Left ventricle myocardium inferior (tissue), 1 donor: ENCODE measurements around the gene NRIP3. TPM values are rescaled to one million over a fixed set of nuclear protein-coding genes. Genes with fewer than 3 reads are reported as not detected.

Experiments used
- DNase-seq: peaks from one replicate; pipeline ENCODE4 v3.0.0-alpha.2; 2020
- H3K27ac ChIP-seq: fragments of 200-600 bp; replicated peaks from 2 replicates; pipeline ENCODE4 v1.8.0; 2021
- H3K27me3 ChIP-seq: fragments of 200-600 bp; 2 replicates; pipeline ENCODE4 v1.8.0; 2021; ENCODE audit warnings: low read depth
- H3K36me3 ChIP-seq: fragments of 200-600 bp; 2 replicates; pipeline ENCODE4 v1.8.0; 2021
- H3K4me1 ChIP-seq: fragments of 200-600 bp; 2 replicates; pipeline ENCODE4 v1.8.0; 2021
- H3K4me3 ChIP-seq: fragments of 200-600 bp; 2 replicates; pipeline ENCODE4 v1.8.0; 2021; ENCODE audit warnings: mild to moderate bottlenecking, moderate library complexity
- H3K9me3 ChIP-seq: fragments of 200-600 bp; replicated peaks from 2 replicates; pipeline ENCODE4 v1.8.0; 2021
- intact Hi-C: fragments of 100-400 bp; cut with micrococcal nuclease; formaldehyde crosslinking; loops from one replicate; pipeline ENCODE4 v1.11.0; 2022
- long read RNA-seq: library from polyadenylated mRNA; unstranded; transcript quantifications from one replicate; pipeline ENCODE4 v2.0.0, GENCODE V29; 2021
- total RNA-seq: library from RNA; stranded (reverse); fragmentation: NEBNext Ultra II Directional; extraction: Animal tissue kit (Norgen Biotek cat#: 25700); gene quantifications from one replicate; pipeline ENCODE4 v1.2.1, GENCODE V29; 2021
- TF ChIP-seq, protein P1 (sequence below): fragments of 200-600 bp; IDR thresholded peaks from 2 replicates; pipeline ENCODE4 v1.8.0; 2021; ENCODE audit warnings: antibody characterized with exemption, mild to moderate bottlenecking, borderline replicate concordance
- donor health status: DM: no; HTN: yes; CAD: no; lungs with severe emphysema.

Gene NRIP3
- 1.9 TPM for total RNA-seq
- long read RNA-seq, partial matches to known transcripts = 0 of 4 reads
- long read RNA-seq, other reads (novel, unspliced or antisense) = 0 of 4 reads

DNA sequence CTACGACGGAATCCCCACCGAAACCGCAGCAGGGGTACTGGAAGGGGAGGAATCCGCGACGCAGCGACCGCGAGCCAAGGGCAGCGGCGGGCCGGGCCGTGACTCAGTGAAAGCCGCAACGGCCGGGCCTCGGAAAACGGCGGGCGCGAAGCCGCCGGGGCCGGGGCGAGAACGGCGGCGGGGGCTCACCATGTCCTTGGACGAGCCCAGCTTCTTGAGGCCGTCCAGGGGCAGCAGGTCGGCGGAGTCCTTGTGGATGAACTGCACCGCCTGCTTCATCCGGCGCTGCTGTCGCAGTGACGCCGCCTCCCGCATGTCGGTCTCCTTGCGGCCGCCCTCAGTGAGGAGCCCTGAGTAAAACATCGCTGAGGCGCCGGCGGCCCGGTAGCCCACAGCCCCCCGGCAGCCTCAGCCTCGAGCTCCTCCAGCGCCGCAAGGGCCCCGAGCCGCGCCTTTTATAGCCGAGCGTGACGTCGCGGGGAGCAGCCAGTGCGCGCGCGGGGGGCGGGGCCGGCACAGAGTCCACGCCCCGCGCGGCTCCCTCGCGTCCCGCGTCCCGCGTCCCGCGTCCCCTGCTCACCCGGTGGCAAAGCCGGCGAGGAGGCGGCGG, at the start of gene NRIP3:
Gene NRIP3, minus strand, starts transcription at position 429 of the 610 bp plus-strand sequence. Its CDS starts 66 bp downstream, at position 363.
- no peak within 1 kb of the TSS for H3K27ac ChIP-seq
- H3K27me3 ChIP-seq = peaks cover 51% of the 10 kb centered on the region

DNA sequence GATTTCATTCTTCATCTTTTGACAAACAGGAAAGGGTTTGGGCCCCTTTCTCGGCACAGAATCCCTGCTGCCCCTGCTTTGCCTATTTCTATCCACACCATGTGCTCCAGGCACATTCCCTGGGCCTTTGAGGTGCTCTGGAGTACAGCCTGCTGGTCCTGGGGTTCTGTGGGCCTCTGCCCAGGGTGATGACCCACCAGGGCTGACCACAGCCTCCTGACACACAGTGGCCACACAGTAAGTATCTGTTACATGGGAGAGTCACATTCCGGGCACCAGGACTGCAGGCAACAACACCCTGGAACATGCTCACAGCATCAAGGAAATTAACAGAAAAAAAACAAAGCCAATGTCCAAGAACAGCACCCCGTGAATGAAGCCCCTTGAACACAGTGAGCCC, 48.5 kb upstream of the NRIP3 start:
- no peak for DNase-seq
- H3K36me3 ChIP-seq = no peaks in the 10 kb centered on the region
- H3K27me3 ChIP-seq = no peaks in the 10 kb centered on the region
- no peaks in the 10 kb centered on the region for H3K9me3 ChIP-seq
- TF ChIP-seq, protein P1, sequence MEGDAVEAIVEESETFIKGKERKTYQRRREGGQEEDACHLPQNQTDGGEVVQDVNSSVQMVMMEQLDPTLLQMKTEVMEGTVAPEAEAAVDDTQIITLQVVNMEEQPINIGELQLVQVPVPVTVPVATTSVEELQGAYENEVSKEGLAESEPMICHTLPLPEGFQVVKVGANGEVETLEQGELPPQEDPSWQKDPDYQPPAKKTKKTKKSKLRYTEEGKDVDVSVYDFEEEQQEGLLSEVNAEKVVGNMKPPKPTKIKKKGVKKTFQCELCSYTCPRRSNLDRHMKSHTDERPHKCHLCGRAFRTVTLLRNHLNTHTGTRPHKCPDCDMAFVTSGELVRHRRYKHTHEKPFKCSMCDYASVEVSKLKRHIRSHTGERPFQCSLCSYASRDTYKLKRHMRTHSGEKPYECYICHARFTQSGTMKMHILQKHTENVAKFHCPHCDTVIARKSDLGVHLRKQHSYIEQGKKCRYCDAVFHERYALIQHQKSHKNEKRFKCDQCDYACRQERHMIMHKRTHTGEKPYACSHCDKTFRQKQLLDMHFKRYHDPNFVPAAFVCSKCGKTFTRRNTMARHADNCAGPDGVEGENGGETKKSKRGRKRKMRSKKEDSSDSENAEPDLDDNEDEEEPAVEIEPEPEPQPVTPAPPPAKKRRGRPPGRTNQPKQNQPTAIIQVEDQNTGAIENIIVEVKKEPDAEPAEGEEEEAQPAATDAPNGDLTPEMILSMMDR = no peak
- H3K27ac ChIP-seq = no peak overlapping the region
- intact Hi-C loops = no loop called here
- peaks cover 13% of the 10 kb centered on the region for H3K4me1 ChIP-seq
- no peak overlapping the region for H3K4me3 ChIP-seq

More for the DNA sequence above, at the start of gene NRIP3:
- TF ChIP-seq, protein P1 = no peak
- intact Hi-C loops = no loop called here
- DNase-seq = peak; percentile 69
- H3K4me1 ChIP-seq = peaks cover 20% of the 10 kb centered on the region
- H3K36me3 ChIP-seq = no peaks in the 10 kb centered on the region
- H3K9me3 ChIP-seq = no peaks in the 10 kb centered on the region
- H3K4me3 ChIP-seq = peak within 1 kb of the TSS; percentile 67

DNA sequence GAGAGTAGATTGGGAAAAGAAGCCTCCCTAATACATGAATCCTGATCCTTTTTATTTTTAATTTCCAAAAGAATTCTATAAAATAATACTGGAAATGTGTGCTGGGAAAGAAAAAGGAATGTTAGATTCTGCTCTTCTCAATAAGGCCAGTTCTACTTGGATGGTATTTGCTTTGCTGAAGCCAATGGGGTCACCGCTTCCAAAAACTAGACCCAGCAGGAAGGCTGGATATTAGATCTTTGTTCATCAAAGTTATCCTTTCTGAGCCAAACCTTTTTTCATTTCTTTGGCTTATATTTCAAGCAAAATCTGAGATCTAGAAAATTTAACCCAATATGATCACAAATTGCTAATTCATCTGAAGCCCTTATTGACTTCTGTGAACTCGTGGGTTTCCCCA, 46.2 kb upstream of the NRIP3 start:
- no peak for DNase-seq
- Histone ChIP-seq H3K27me3 (no peaks in the 10 kb centered on the region), H3K4me1 (peaks cover 20% of the 10 kb centered on the region), H3K9me3 (no peaks in the 10 kb centered on the region), H3K27ac (no peak overlapping the region), H3K36me3 (no peaks in the 10 kb centered on the region), H3K4me3 (no peak overlapping the region)
- intact Hi-C loops = no loop called here
- TF ChIP-seq, protein P1 = no peak

DNA sequence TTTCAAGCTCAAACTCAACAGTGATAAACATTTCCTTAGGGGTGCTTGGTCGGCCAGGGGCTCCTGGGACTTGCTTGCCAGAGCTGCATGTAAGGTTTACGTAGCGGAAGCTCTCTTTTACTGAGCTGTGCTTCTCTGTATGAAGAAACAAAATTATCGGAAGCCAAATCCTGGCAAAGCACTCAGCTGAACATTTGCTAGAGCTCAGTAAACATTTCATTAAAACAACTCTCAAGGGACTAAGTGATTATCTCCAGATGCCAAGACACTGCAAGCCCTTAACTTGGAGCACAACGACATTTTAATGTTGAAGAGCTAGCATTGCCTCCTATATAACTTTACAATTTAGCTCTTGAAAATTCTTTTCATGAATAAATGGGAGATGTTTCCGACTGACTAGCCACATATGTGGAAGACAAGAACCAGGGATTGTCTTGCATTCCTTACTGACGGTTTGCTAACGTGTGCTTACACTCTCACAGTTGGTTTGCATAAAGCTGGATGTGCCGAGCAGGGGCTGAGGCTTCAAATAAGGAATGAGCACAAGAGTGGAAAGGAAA, 44.2 kb upstream of the NRIP3 start:
- peak overlapping the region; percentile 59 for H3K27ac ChIP-seq
- no peaks in the 10 kb centered on the region for H3K36me3 ChIP-seq
- no peak for DNase-seq
- H3K9me3 ChIP-seq = no peaks in the 10 kb centered on the region
- TF ChIP-seq, protein P1 = no peak
- peak overlapping the region; percentile 27 for H3K4me3 ChIP-seq
- H3K4me1 ChIP-seq = peaks cover 20% of the 10 kb centered on the region
- H3K27me3 ChIP-seq = no peaks in the 10 kb centered on the region
- intact Hi-C loops = no loop called here

DNA sequence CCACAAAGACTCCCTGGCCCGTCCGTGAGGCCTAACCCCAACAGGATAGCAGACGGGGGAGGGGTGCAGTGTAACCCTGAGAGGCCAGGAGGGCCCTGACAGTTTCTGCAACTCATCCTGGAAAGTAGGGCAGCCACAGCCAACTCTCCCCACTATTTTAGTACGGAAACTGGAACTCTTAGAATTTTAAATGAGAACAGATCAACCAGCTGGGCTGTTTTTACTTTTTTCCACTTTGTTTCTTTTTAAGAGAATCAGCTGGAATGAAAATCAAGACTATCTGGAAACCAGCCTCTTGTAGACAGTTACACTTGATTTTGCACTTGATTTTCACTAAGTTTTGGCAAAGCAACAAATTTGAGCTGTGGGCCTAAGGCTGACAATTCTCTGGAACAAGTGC, 42.7 kb upstream of the NRIP3 start:
- Histone ChIP-seq H3K27ac (peak overlapping the region; percentile 59), H3K36me3 (no peaks in the 10 kb centered on the region), H3K4me1 (peaks cover 20% of the 10 kb centered on the region), H3K4me3 (no peak overlapping the region), H3K27me3 (no peaks in the 10 kb centered on the region), H3K9me3 (no peaks in the 10 kb centered on the region)
- no peak for DNase-seq
- intact Hi-C loops = no loop called here
- TF ChIP-seq, protein P1 = no peak
